Psoas muscle (tissue), 8 donors: ENCODE results near the gene ZBTB7C. TPM values are rescaled to one million over a fixed set of nuclear protein-coding genes. Genes with fewer than 3 reads are reported as not detected.

Source experiments
- ATAC-seq, 4 donors: fragments of 200-7000 bp; cut with Tn5 transposase; one replicate each; pipeline ENCODE4 v1.9.1; 2020; ENCODE audit warnings: moderate library complexity in 3 of 4, mild to moderate bottlenecking in 2 of 4
- DNase-seq, 2 donors: peaks; one replicate each; pipeline ENCODE4 v3.0.0-alpha.2; 2020
- H3K27ac ChIP-seq: fragments of 200-600 bp; one replicate; pipeline ENCODE4 v1.8.0; 2022
- H3K27me3 ChIP-seq, 3 donors: fragments of 200-600 bp in 1 of 3; one replicate each; pipeline versions ENCODE4 v1.6.1 to v1.8.0; 2013 to 2022; ENCODE audit warnings: low read length in 2 of 3, mild to moderate bottlenecking in 2 of 3, moderate library complexity in 1 of 3; ENCODE audit not compliant: insufficient read depth in 3 of 3
- H3K36me3 ChIP-seq, 2 donors: fragments of 200-600 bp in 1 of 2; one replicate each; pipeline versions ENCODE4 v1.6.1 to v1.8.0; 2013 to 2022; ENCODE audit warnings: low read depth in 1 of 2, mild to moderate bottlenecking in 1 of 2, moderate library complexity in 1 of 2; ENCODE audit not compliant: insufficient read depth in 1 of 2
- H3K4me1 ChIP-seq: fragments of 200-600 bp; one replicate; pipeline ENCODE4 v1.8.0; 2022
- H3K4me3 ChIP-seq: fragments of 200-600 bp; one replicate; pipeline ENCODE4 v1.8.0; 2022; ENCODE audit warnings: mild to moderate bottlenecking
- H3K9me3 ChIP-seq: fragments of 200-600 bp; one replicate; pipeline ENCODE4 v1.8.0; 2022
- CTCF ChIP-seq: fragments of 200-600 bp; IDR thresholded peaks from one replicate; pipeline ENCODE4 v1.8.0; 2022; ENCODE audit warnings: antibody characterized with exemption
- WGBS, 3 donors: extraction: QIAGEN DNeasy Blood & Tissue Kit; methylation state at CpG; one replicate each; pipeline versions ENCODE4 v1.1.6 to v1.1.7; 2013; 5-methylcytosine and 5-hydroxymethylcytosine counted together
- intact Hi-C, 2 donors: fragments of 100-400 bp; cut with DNase I; formaldehyde crosslinking; loops; one replicate each; pipeline versions ENCODE4 v1.11.0 to v1.14.2; 2022
- polyA plus RNA-seq, 3 donors: library from polyadenylated mRNA; stranded (reverse); fragments of 200-250 nt; gene quantifications; one replicate each; pipeline ENCODE4 v1.2.3, GENCODE V29; 2013
- total RNA-seq, 4 donors: library from RNA; stranded (reverse); fragmentation: NEBNext Ultra II Directional in 2 of 4; extraction: Animal tissue kit (Norgen Biotek cat#: 25700) in 2 of 4; gene quantifications; one replicate each; pipeline versions ENCODE4 v1.2.1 to v1.2.4, GENCODE V29; 2021 to 2023
- donor health status: healthy with polysubstance abuse.
- donor health status: DM: no; HTN: no; CAD: no; lungs with moderate emphysema.
- donor health status: Bipolar disorder and iron deficiency.
- donor health status: healthy.
- donor health status: DM: yes; HTN: yes; CAD: no.
- donor health status: DM: no; HTN: no; CAD: no.
- donor health status: DM: no; HTN: no; CAD: no.
- donor health status: DM: yes; HTN: yes; CAD: no.

ZBTB7C gene
- total and polyA plus RNA-seq, 7 donors, result 0.34 to 2.9 (median 0.78) TPM

- Histone ChIP-seq H3K27ac (no peak overlapping the region), H3K4me1 (no peaks in the 10 kb centered on the region), H3K9me3 (peaks cover 4% of the 10 kb centered on the region), H3K4me3 (no peak overlapping the region), H3K36me3 (no peaks in the 10 kb centered on the region), H3K27me3 (no peaks in the 10 kb centered on the region)
- intact Hi-C loops, result no loop called here
- ATAC-seq, result no peak
- no peak for DNase-seq
- no peak for TF ChIP-seq CTCF
- WGBS, 3 donors, result 86 to 91% (median 89%) methylated on average over 9 of the region's 9 CpGs
These were observed 48.7 kb downstream of the ZBTB7C start for GRCh38 chr18:48360376-48361021.

DNA sequence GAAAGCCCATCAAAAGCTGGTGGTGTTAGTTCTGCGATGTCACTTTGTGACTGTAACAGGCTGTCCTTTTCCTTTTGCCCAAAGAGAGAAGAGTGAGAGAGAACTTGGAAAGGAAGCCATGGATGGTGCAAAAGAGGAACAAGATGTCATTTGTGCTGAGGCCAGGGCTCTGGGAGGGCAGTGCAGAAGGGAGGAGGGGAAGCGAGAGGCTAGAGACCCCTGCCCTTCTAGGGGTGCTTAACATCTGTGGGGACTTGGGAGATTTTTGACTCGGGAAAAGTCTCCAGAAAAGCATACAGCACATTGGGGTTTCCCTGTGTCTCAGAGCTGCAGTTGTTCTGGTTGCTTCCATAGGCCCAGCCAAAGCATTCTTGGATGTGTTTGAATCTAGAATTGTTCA is 49.6 kb downstream of the ZBTB7C start:
- no peaks in the 10 kb centered on the region for H3K9me3 ChIP-seq
- H3K4me1 ChIP-seq, result no peaks in the 10 kb centered on the region
- no peaks in the 10 kb centered on the region for H3K36me3 ChIP-seq
- intact Hi-C loops, result no loop called here
- DNase-seq (no peak), ATAC-seq (no peak)
- H3K27ac ChIP-seq, result no peak overlapping the region
- no peaks in the 10 kb centered on the region for H3K27me3 ChIP-seq
- WGBS, 3 donors, result 51 to 66% (median 53%) methylated on average over 3 of the region's 3 CpGs
- H3K4me3 ChIP-seq, result no peak overlapping the region
- TF ChIP-seq CTCF, result no peak

DNA sequence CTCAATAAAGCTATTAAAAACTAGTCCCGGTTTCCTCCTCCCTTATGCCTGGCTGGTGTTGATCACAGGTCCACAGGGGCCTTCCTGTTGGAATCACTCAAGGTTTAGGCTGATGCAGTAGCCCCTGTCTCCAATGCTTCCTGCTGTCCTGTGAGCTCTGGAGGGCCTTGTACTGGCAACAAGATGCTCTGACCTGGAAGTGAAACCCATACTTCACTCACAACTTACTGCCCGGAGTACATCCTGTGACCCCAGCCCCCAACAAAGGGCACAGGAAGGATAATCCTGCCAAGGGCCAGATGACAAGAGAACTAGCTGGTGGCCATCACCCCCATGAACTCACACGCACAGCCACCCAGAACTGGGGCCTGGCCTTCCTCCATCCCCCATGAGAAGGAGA is 50.3 kb downstream of the ZBTB7C start:
- TF ChIP-seq CTCF, result no peak
- no peak for ATAC-seq
- Histone ChIP-seq H3K27me3 (no peaks in the 10 kb centered on the region), H3K36me3 (no peaks in the 10 kb centered on the region), H3K9me3 (no peaks in the 10 kb centered on the region), H3K4me3 (no peak overlapping the region), H3K4me1 (no peaks in the 10 kb centered on the region), H3K27ac (no peak overlapping the region)
- no peak for DNase-seq
- intact Hi-C loops, result no loop called here
- WGBS, 3 donors, result 78 to 89% (median 80%) methylated on average over 3 of the region's 3 CpGs

GRCh38 chr18:48356909-48357631 is 52.1 kb downstream of the ZBTB7C start:
- Histone ChIP-seq H3K9me3 (no peaks in the 10 kb centered on the region), H3K27ac (no peak overlapping the region), H3K36me3 (no peaks in the 10 kb centered on the region), H3K4me3 (no peak overlapping the region), H3K27me3 (no peaks in the 10 kb centered on the region), H3K4me1 (no peaks in the 10 kb centered on the region)
- no peak for TF ChIP-seq CTCF
- 69 to 73% (median 72%) methylated on average over 11 of the region's 11 CpGs for WGBS, 3 donors
- DNase-seq, result no peak
- intact Hi-C loops, result no loop called here
- peak in 3 of 4 donors; percentile 47 to 60 (median 58) for ATAC-seq
